ENCODE data around the gene SSH2. TPM values are rescaled to one million over a fixed set of nuclear protein-coding genes. Genes with fewer than 3 reads are reported as not detected.

Gene SSH2
- total and polyA plus RNA-seq, 9 of the 15 experiments (the other 6 are each of a cell fraction or from before 2014, with no cell fraction given) = 3.9 to 16.1 (median 10.2) TPM

GRCh38 chr17:29718446-29719039 is 211.5 kb downstream of the SSH2 start:
- H3K9me3 ChIP-seq (replicated peaks; ENCODE audit: control insufficient read depth, insufficient read depth, low read depth, low read length) = no peaks in the 10 kb centered on the region
- H3K4me1 ChIP-seq (replicated peaks in 1 of 2; ENCODE audit: control insufficient read depth in 2 of 2, insufficient read depth in 2 of 2, low read length in 2 of 2) = peaks cover 8 to 47% of the 10 kb centered on the region in 2 experiments; a peak in 4 of 5 replicates
- H3K79me2 ChIP-seq (ENCODE audit: control insufficient read depth, insufficient read depth, low read length) = 0 out of 3 replicates have a peak, but pooled peaks cover 2% of the 10 kb centered on the region
- POLR2A ChIA-PET = interaction anchor here (0.6 kb wide), 1 partner anchor 103 kb away, joined by 3 read pairs; no protein-coding TSS in a partner anchor
- intact Hi-C loops (cut with micrococcal nuclease) = no loop called here
- no peak overlapping the region for H3K4me3 ChIP-seq
- H3K9me1 ChIP-seq (ENCODE audit: control insufficient read depth, insufficient read depth, low read length) = no peaks in the 10 kb centered on the region
- H3K36me3 ChIP-seq (ENCODE audit: control insufficient read depth, insufficient read depth, low read length) = no peaks in the 10 kb centered on the region
- in situ Hi-C loops (cut with MboI) = no loop called here
- no peaks in the 10 kb centered on the region for H4K20me1 ChIP-seq (replicated peaks; ENCODE audit: control insufficient read depth, insufficient read depth, low read length)
- H2AFZ ChIP-seq (ENCODE audit: low read depth, low read length) = no peak overlapping the region
- no peak for DNase-seq (ENCODE audit: extremely low read depth in 1 of 4, low spot score in 3 of 4)
- H3K9ac ChIP-seq (ENCODE audit: insufficient read depth in 1 of 2, low read depth in 2 of 2, low read length in 2 of 2) = no peak overlapping the region
- no peak overlapping the region for H3K4me2 ChIP-seq (ENCODE audit: insufficient read depth, low read length)
- no peak overlapping the region for H3K27ac ChIP-seq (ENCODE audit: extremely low read depth, low read depth, low read length)
- WGBS (ENCODE audit: insufficient coverage, low coverage, missing lambda C conversion rate) = 84% methylated on average over 8 of the region's 8 CpGs
- no peak for TF ChIP-seq ZNF184 (CRISPR knock-in tag; IDR thresholded peaks at IDR 0.05)
- no peak for TF ChIP-seq FOXA1 (IDR thresholded peaks at IDR 0.05; ENCODE audit: borderline replicate concordance)
- TF ChIP-seq BMI1 (IDR thresholded peaks at IDR 0.05; ENCODE audit: low read length) = no peak
- ATAC-seq = no peak
- FAIRE-seq = no peak
- H3K27me3 ChIP-seq (ENCODE audit: control insufficient read depth in 2 of 2, insufficient read depth in 2 of 2, low read length in 2 of 2) = no peaks in the 10 kb centered on the region
- no TSS peak for BruUV-seq (replicated peaks)
- CTCF ChIA-PET (ENCODE audit: low intra/inter-chr PET ratio) = interaction anchor here (0.6 kb wide), 1 partner anchor 304 kb away, joined by 3 read pairs; no protein-coding TSS in a partner anchor

- no peak for FAIRE-seq
- no TSS peak for BruUV-seq (replicated peaks)
- Histone ChIP-seq H3K9me3 (replicated peaks; ENCODE audit: control insufficient read depth, insufficient read depth, low read depth, low read length) (no peaks in the 10 kb centered on the region), H3K4me3 (no peak overlapping the region), H3K4me2 (ENCODE audit: insufficient read depth, low read length) (no peak overlapping the region), H4K20me1 (replicated peaks; ENCODE audit: control insufficient read depth, insufficient read depth, low read length) (no peaks in the 10 kb centered on the region), H3K9ac (ENCODE audit: insufficient read depth in 1 of 2, low read depth in 2 of 2, low read length in 2 of 2) (no peak overlapping the region), H3K36me3 (ENCODE audit: control insufficient read depth, insufficient read depth, low read length) (no peaks in the 10 kb centered on the region), H3K79me2 (ENCODE audit: control insufficient read depth, insufficient read depth, low read length) (0 out of 3 replicates have a peak, but pooled peaks cover 2% of the 10 kb centered on the region), H2AFZ (ENCODE audit: low read depth, low read length) (no peak overlapping the region), H3K9me1 (ENCODE audit: control insufficient read depth, insufficient read depth, low read length) (no peaks in the 10 kb centered on the region), H3K27me3 (ENCODE audit: control insufficient read depth in 2 of 2, insufficient read depth in 2 of 2, low read length in 2 of 2) (no peaks in the 10 kb centered on the region), H3K4me1 (replicated peaks in 1 of 2; ENCODE audit: control insufficient read depth in 2 of 2, insufficient read depth in 2 of 2, low read length in 2 of 2) (peaks cover 13 to 44% of the 10 kb centered on the region in 2 experiments), H3K27ac (ENCODE audit: extremely low read depth, low read depth, low read length) (no peak overlapping the region)
- ChIA-PET CTCF (ENCODE audit: low intra/inter-chr PET ratio) (no interaction called here), POLR2A (no interaction called here)
- DNase-seq (ENCODE audit: extremely low read depth in 1 of 4, low spot score in 3 of 4) = no peak
- in situ Hi-C loops (cut with MboI) = no loop called here
- no peak for ATAC-seq
- intact Hi-C loops (cut with micrococcal nuclease) = no loop called here
- no peak for TF ChIP-seq MTA3 (IDR thresholded peaks at IDR 0.05; ENCODE audit: borderline replicate concordance)
- no peak for TF ChIP-seq PRDM10 (IDR thresholded peaks at IDR 0.05; ENCODE audit: partially characterized antibody)
- TF ChIP-seq ZBTB7A (IDR thresholded peaks at IDR 0.05; ENCODE audit: borderline replicate concordance, control insufficient read depth, low read depth, low read length) = no peak
- no peak for TF ChIP-seq GTF2F1 (IDR thresholded peaks at IDR 0.05; ENCODE audit: low read depth, low read length)
- no peak for TF ChIP-seq FOXK1 (CRISPR knock-in tag; IDR thresholded peaks at IDR 0.05; ENCODE audit: borderline replicate concordance)
- no peak for TF ChIP-seq STAT6 (CRISPR knock-in tag; IDR thresholded peaks at IDR 0.05)
Observed at GRCh38 chr17:29717817-29718216, 212.2 kb downstream of the SSH2 start.
